OCI-LY1 (cell line): Measurements from ENCODE around the gene AKR1C3.

Experiments
- H2AFZ ChIP-seq: fragments of 200-600 bp; sonication (generic), shearing (Covaris generic); 2 replicates; pipeline ENCODE4 v1.6.0; 2014; ENCODE audit warnings: antibody characterized with exemption, mild to moderate bottlenecking, low read length
- H3F3A ChIP-seq: fragments of 200-600 bp; sonication (generic), shearing (Covaris generic); 2 replicates; pipeline ENCODE4 v1.6.0; 2014; ENCODE audit warnings: mild to moderate bottlenecking, antibody characterized with exemption, low read length, moderate library complexity; ENCODE audit not compliant: insufficient read depth
- H3K27ac ChIP-seq: fragments of 200-600 bp; sonication (generic); 2 replicates; pipeline ENCODE4 v1.5.1; 2014; ENCODE audit warnings: low read length, mixed run types, mild to moderate bottlenecking, low read depth; ENCODE audit not compliant: poor library complexity, severe bottlenecking
- H3K27me3 ChIP-seq: fragments of 200-600 bp; sonication (generic); 2 replicates; pipeline ENCODE4 v1.6.0; 2014; ENCODE audit warnings: antibody characterized with exemption, mild to moderate bottlenecking, low read length, moderate library complexity; ENCODE audit not compliant: insufficient read depth
- H3K36me3 ChIP-seq: fragments of 200-600 bp; sonication (generic); 2 replicates; pipeline ENCODE4 v1.6.1; 2014; ENCODE audit warnings: mild to moderate bottlenecking, antibody characterized with exemption, low read length, moderate library complexity, mixed read lengths; ENCODE audit not compliant: insufficient read depth
- H3K4me1 ChIP-seq: fragments of 200-600 bp; sonication (generic); 2 replicates; pipeline ENCODE4 v1.5.1; 2014; ENCODE audit warnings: mild to moderate bottlenecking, low read length, moderate library complexity; ENCODE audit not compliant: insufficient read depth, severe bottlenecking
- H3K4me2 ChIP-seq: fragments of 200-600 bp; sonication (generic), shearing (Covaris generic); 2 replicates; pipeline ENCODE4 v1.6.1; 2014; ENCODE audit warnings: low read length
- H3K4me3 ChIP-seq: fragments of 200-600 bp; sonication (generic); 2 replicates; pipeline ENCODE4 v1.5.1; 2014; ENCODE audit warnings: low read length, low read depth, mild to moderate bottlenecking, mixed read lengths; ENCODE audit not compliant: poor library complexity, severe bottlenecking
- H3K79me2 ChIP-seq: fragments of 200-600 bp; shearing (Covaris generic); 2 replicates; pipeline ENCODE4 v1.6.1; 2016; ENCODE audit warnings: mixed run types, low read length, mixed read lengths; ENCODE audit not compliant: insufficient read depth
- H3K9ac ChIP-seq: fragments of 200-600 bp; sonication (generic), shearing (Covaris generic); 2 replicates; pipeline ENCODE4 v1.6.1; 2014; ENCODE audit warnings: mild to moderate bottlenecking, low read length, mixed read lengths
- H3K9me2 ChIP-seq: fragments of 200-600 bp; sonication (generic), shearing (Covaris generic); 2 replicates; pipeline ENCODE4 v1.6.1; 2014; ENCODE audit warnings: low read depth, mild to moderate bottlenecking, low read length, mixed read lengths
- H3K9me3 ChIP-seq: fragments of 200-600 bp; shearing (Covaris generic); 2 replicates; pipeline ENCODE4 v1.6.1; 2014; ENCODE audit warnings: low read length, mixed read lengths
- H4K20me1 ChIP-seq: fragments of 200-600 bp; sonication (generic), shearing (Covaris generic); 2 replicates; pipeline ENCODE4 v1.6.0; 2016; ENCODE audit warnings: mild to moderate bottlenecking, low read length; ENCODE audit not compliant: insufficient read depth
- EZH2 ChIP-seq: fragments of 200-600 bp; sonication (generic), shearing (Covaris generic); IDR thresholded peaks from 2 replicates; pipeline ENCODE4 v1.8.0; 2017; ENCODE audit warnings: borderline replicate concordance, mixed run types, mild to moderate bottlenecking, antibody characterized with exemption, low read length, moderate library complexity, mixed read lengths
- TF ChIP-seq, protein P1 (sequence below): fragments of 200-600 bp; sonication (generic), shearing (Covaris generic); IDR thresholded peaks from 2 replicates; pipeline ENCODE4 v1.5.1; 2017; ENCODE audit warnings: mild to moderate bottlenecking, antibody characterized with exemption, low read length, moderate library complexity, mixed read lengths

Gene AKR1C3

GRCh38 chr10:5103481-5103880 lies 9.3 kb downstream of the AKR1C3 start:
- H3K4me1 ChIP-seq: no peaks in the 10 kb centered on the region
- no peaks in the 10 kb centered on the region for H4K20me1 ChIP-seq
- no peak overlapping the region for H2AFZ ChIP-seq
- TF ChIP-seq, protein P1, sequence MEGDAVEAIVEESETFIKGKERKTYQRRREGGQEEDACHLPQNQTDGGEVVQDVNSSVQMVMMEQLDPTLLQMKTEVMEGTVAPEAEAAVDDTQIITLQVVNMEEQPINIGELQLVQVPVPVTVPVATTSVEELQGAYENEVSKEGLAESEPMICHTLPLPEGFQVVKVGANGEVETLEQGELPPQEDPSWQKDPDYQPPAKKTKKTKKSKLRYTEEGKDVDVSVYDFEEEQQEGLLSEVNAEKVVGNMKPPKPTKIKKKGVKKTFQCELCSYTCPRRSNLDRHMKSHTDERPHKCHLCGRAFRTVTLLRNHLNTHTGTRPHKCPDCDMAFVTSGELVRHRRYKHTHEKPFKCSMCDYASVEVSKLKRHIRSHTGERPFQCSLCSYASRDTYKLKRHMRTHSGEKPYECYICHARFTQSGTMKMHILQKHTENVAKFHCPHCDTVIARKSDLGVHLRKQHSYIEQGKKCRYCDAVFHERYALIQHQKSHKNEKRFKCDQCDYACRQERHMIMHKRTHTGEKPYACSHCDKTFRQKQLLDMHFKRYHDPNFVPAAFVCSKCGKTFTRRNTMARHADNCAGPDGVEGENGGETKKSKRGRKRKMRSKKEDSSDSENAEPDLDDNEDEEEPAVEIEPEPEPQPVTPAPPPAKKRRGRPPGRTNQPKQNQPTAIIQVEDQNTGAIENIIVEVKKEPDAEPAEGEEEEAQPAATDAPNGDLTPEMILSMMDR: no peak
- TF ChIP-seq EZH2: no peak
- H3K27ac ChIP-seq: no peak overlapping the region
- no peak overlapping the region for H3K9ac ChIP-seq
- H3K36me3 ChIP-seq: no peaks in the 10 kb centered on the region
- H3K79me2 ChIP-seq: no peaks in the 10 kb centered on the region
- no peak overlapping the region for H3K4me2 ChIP-seq
- no peak overlapping the region for H3K4me3 ChIP-seq
- no peaks in the 10 kb centered on the region for H3F3A ChIP-seq
- no peaks in the 10 kb centered on the region for H3K9me3 ChIP-seq
- H3K9me2 ChIP-seq: no peaks in the 10 kb centered on the region
- no peaks in the 10 kb centered on the region for H3K27me3 ChIP-seq

- Histone ChIP-seq H3K9ac (no peak overlapping the region), H3K4me2 (no peak overlapping the region), H3F3A (no peaks in the 10 kb centered on the region), H2AFZ (no peak overlapping the region), H3K9me3 (no peaks in the 10 kb centered on the region), H3K4me1 (no peaks in the 10 kb centered on the region), H3K27ac (no peak overlapping the region), H3K27me3 (no peaks in the 10 kb centered on the region), H3K9me2 (no peaks in the 10 kb centered on the region), H3K4me3 (no peak overlapping the region), H3K36me3 (no peaks in the 10 kb centered on the region), H4K20me1 (no peaks in the 10 kb centered on the region), H3K79me2 (no peaks in the 10 kb centered on the region)
- TF ChIP-seq, protein P1: no peak
These were observed 11.4 kb downstream of the AKR1C3 start for GRCh38 chr10:5105626-5106025.

DNA sequence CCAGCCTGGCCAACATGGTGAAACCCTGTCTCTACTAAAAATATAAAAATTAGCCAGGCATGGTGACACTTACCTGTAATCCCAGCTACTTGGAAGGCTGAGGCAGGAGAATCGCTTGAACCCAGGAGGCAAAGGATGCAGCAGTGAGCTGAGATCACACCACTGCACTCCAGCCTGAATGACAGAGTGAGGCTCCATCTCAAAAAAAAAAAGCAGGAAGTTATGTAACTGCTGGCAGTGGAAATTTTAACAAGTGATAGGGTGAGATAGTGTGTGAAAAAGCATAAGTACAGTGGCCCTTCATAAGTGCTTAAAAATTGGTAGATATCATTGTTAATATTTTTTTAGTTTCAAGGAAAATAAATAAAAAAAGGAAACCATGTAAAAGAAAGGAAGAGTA lies 12.3 kb downstream of the AKR1C3 start:
- no peaks in the 10 kb centered on the region for H3K9me3 ChIP-seq
- TF ChIP-seq, protein P1: no peak
- TF ChIP-seq EZH2: no peak
- H3K4me2 ChIP-seq: no peak overlapping the region

More for the DNA sequence above, 12.3 kb downstream of the AKR1C3 start:
- Histone ChIP-seq H3K27ac (no peak overlapping the region), H3K79me2 (no peaks in the 10 kb centered on the region), H3K4me3 (no peak overlapping the region), H3F3A (no peaks in the 10 kb centered on the region), H2AFZ (no peak overlapping the region), H3K36me3 (no peaks in the 10 kb centered on the region), H3K4me1 (no peaks in the 10 kb centered on the region), H3K27me3 (no peaks in the 10 kb centered on the region), H3K9ac (no peak overlapping the region), H3K9me2 (no peaks in the 10 kb centered on the region), H4K20me1 (no peaks in the 10 kb centered on the region)
